K562 (cell line): ENCODE data around the gene NFE2. TPM values are rescaled to one million over a fixed set of nuclear protein-coding genes. Genes with fewer than 3 reads are reported as not detected.
A peak's percentile ranks its signal among the peaks of the same experiment; 100 is the strongest.

ENCODE experiments used
- ATAC-seq: fragments of 200-7000 bp; cut with Tn5 transposase; 3 replicates; pipeline ENCODE4 v1.9.1; 2020; ENCODE audit warnings: moderate library complexity
- BruUV-seq: library from RNA; stranded (reverse); fragments of 400-500 nt; replicated peaks from 2 replicates; lab custom pipeline; 2021; lab: Mats Ljungman, UMichigan
- CTCF ChIA-PET: fragments of 300-600 bp; formaldehyde crosslinking; extraction: SDS; loops from one replicate; lab custom pipeline; 2021; ENCODE audit warnings: low intra/inter-chr PET ratio; lab: Yijun Ruan, JAX
- POLR2A ChIA-PET: fragments of 300-600, 350-650 bp; sonication (Branson Sonifier 250); formaldehyde crosslinking; extraction: SDS; loops from one replicate; lab custom pipeline; 2021; ENCODE audit warnings: antibody characterized with exemption, inconsistent platforms; lab: Yijun Ruan, JAX
- DNase-seq, 4 experiments: peaks; one replicate each; pipeline versions ENCODE4 v3.0.0 to v3.0.0-alpha.2; 2011 to 2018; ENCODE audit warnings: low spot score in 3 of 4, mixed read lengths in 3 of 4; ENCODE audit errors: extremely low read depth in 1 of 4
- FAIRE-seq: peaks from 2 replicates; lab custom pipeline; 2011; peaks lifted over from hg19 to GRCh38; lab: Jason Lieb, UNC
- H2AFZ ChIP-seq: 2 replicates; pipeline ENCODE4 v1.6.0; 2011; ENCODE audit warnings: low read depth, low read length, control low read depth, inconsistent platforms
- H3K27ac ChIP-seq: fragments of 200-600 bp; 3 replicates; pipeline ENCODE4 v1.8.0; 2011; ENCODE audit warnings: low read depth, mild to moderate bottlenecking, control low read depth, inconsistent platforms, low read length, moderate library complexity, mixed read lengths; ENCODE audit errors: extremely low read depth
- H3K27me3 ChIP-seq, 2 experiments: fragments of 300-600 bp in 1 of 2; 2 replicates in 1 of 2; 3 replicates in 1 of 2; pipeline versions ENCODE4 v1.6.0 to v1.8.0; 2011; ENCODE audit warnings: inconsistent platforms in 2 of 2, low read length in 2 of 2, mild to moderate bottlenecking in 1 of 2, mixed read lengths in 1 of 2, moderate library complexity in 1 of 2; ENCODE audit not compliant: control insufficient read depth in 2 of 2, insufficient read depth in 2 of 2
- H3K36me3 ChIP-seq: fragments of 300-600 bp; 3 replicates; pipeline ENCODE4 v1.8.0; 2011; ENCODE audit warnings: mild to moderate bottlenecking, low read length, inconsistent platforms; ENCODE audit not compliant: control insufficient read depth, insufficient read depth
- H3K4me1 ChIP-seq, 2 experiments: fragments of 200-600 bp in 1 of 2; replicated peaks in 1 of 2; 2 replicates in 1 of 2; 3 replicates in 1 of 2; pipeline versions ENCODE4 v1.5.1 to v1.8.0; 2011; ENCODE audit warnings: inconsistent platforms in 2 of 2, low read length in 2 of 2, mild to moderate bottlenecking in 1 of 2, mixed read lengths in 1 of 2, moderate library complexity in 1 of 2; ENCODE audit not compliant: control insufficient read depth in 2 of 2, insufficient read depth in 2 of 2
- H3K4me2 ChIP-seq: 2 replicates; pipeline ENCODE4 v1.6.1; 2011; ENCODE audit warnings: low read length, control low read depth, inconsistent platforms, mixed read lengths; ENCODE audit not compliant: insufficient read depth
- H3K4me3 ChIP-seq: fragments of 200-600 bp; sonication (generic), shearing (Covaris generic); 2 replicates; pipeline ENCODE4 v1.5.1; 2016; ENCODE audit warnings: control low read depth, inconsistent platforms
- H3K79me2 ChIP-seq: fragments of 200-600 bp; 3 replicates; pipeline ENCODE4 v1.8.0; 2011; ENCODE audit warnings: low read length, inconsistent platforms; ENCODE audit not compliant: control insufficient read depth, insufficient read depth
- H3K9ac ChIP-seq, 2 experiments: 2 replicates each; pipeline versions ENCODE4 v1.6.0 to v1.6.1; 2011; ENCODE audit warnings: low read depth in 2 of 2, low read length in 2 of 2, control low read depth in 1 of 2, inconsistent platforms in 1 of 2, mild to moderate bottlenecking in 1 of 2, mixed read lengths in 1 of 2; ENCODE audit not compliant: insufficient read depth in 1 of 2
- H3K9me1 ChIP-seq: one replicate; pipeline ENCODE4 v1.6.0; 2011; ENCODE audit warnings: inconsistent platforms, mild to moderate bottlenecking, low read length, moderate library complexity; ENCODE audit not compliant: control insufficient read depth, insufficient read depth
- H3K9me3 ChIP-seq: replicated peaks from 2 replicates; pipeline ENCODE4 v1.5.1; 2011; ENCODE audit warnings: low read depth, low read length, inconsistent platforms; ENCODE audit not compliant: control insufficient read depth, insufficient read depth
- H4K20me1 ChIP-seq: replicated peaks from 2 replicates; pipeline ENCODE4 v1.6.1; 2011; ENCODE audit warnings: low read length, inconsistent platforms, mixed read lengths; ENCODE audit not compliant: control insufficient read depth, insufficient read depth
- CBFB ChIP-seq: sonication (generic); formaldehyde crosslinking; IDR thresholded peaks from 2 replicates; pipeline ENCODE4 v1.4.0; 2020; ENCODE audit warnings: mild to moderate bottlenecking, missing genetic modification reagents
- EHMT2 ChIP-seq: fragments of 450-650 bp; IDR thresholded peaks from 2 replicates; pipeline ENCODE4 v1.6.1; 2018; ENCODE audit warnings: antibody characterized with exemption
- FOXA3 ChIP-seq, 2 experiments: fragments of 450-650 bp in 1 of 2; sonication (generic) in 1 of 2; formaldehyde crosslinking; IDR thresholded peaks in 1 of 2; conservative IDR thresholded peaks in 1 of 2; 2 replicates each; pipeline versions ENCODE4 v1.4.0 to v1.8.0; 2020 to 2022; ENCODE audit warnings: mild to moderate bottlenecking in 2 of 2, missing genetic modification reagents in 1 of 2
- KDM5B ChIP-seq: fragments of 200-600 bp; sonication (generic); IDR thresholded peaks from 2 replicates; pipeline ENCODE4 v1.6.1; 2012; ENCODE audit warnings: low read depth, mild to moderate bottlenecking, moderate library complexity, low read length, control low read depth, inconsistent platforms; ENCODE audit not compliant: insufficient replicate concordance
- MTA3 ChIP-seq: fragments of 450-650 bp; formaldehyde crosslinking; IDR thresholded peaks from 2 replicates; pipeline ENCODE4 v1.6.1; 2017; ENCODE audit warnings: mild to moderate bottlenecking, borderline replicate concordance
- NR2C2 ChIP-seq, 2 experiments: fragments of 200-800 bp in 1 of 2; sonication (Bioruptor generic) in 1 of 2; sonication (generic) in 1 of 2; formaldehyde crosslinking in 1 of 2; IDR thresholded peaks; 2 replicates each; pipeline versions ENCODE4 v1.6.1 to v1.8.0; 2016 to 2022; ENCODE audit warnings: mild to moderate bottlenecking in 1 of 2, missing compliant biosample characterization in 1 of 2, missing genetic modification characterization in 1 of 2, missing genetic modification reagents in 1 of 2
- POLR2AphosphoS2 ChIP-seq: IDR thresholded peaks from 2 replicates; pipeline ENCODE4 v1.6.1; 2012; ENCODE audit warnings: low read length, improper control_type of control experiment
- ZNF121 ChIP-seq: sonication (generic); formaldehyde crosslinking; conservative IDR thresholded peaks from 2 replicates; pipeline ENCODE4 v1.8.0; 2022; ENCODE audit warnings: missing genetic modification reagents
- ZNF445 ChIP-seq: fragments of 250-450 bp; sonication (Bioruptor Pico); IDR thresholded peaks from 2 replicates; pipeline ENCODE4 v1.4.0; 2020; ENCODE audit warnings: low read depth, mild to moderate bottlenecking, moderate library complexity
- WGBS: fragments of 100-300 bp; shearing (Covaris generic); methylation state at CpG from one replicate; pipeline ENCODE4 v1.1.6; 2016; ENCODE audit warnings: low coverage, mixed read lengths; ENCODE audit not compliant: insufficient coverage; ENCODE audit errors: missing lambda C conversion rate; 5-methylcytosine and 5-hydroxymethylcytosine counted together
- in situ Hi-C: fragments of 300-500 bp; cut with MboI; formaldehyde crosslinking; loops from 4 replicates; pipeline ENCODE4 v1.15.0; 2018; ENCODE audit warnings: inconsistent platforms, mixed read lengths
- intact Hi-C: fragments of 100-400 bp; cut with micrococcal nuclease; formaldehyde crosslinking; loops from 2 replicates; pipeline ENCODE4 v1.14.2; 2022
- polyA plus RNA-seq, 8 experiments: library from polyadenylated mRNA; depleted of rRNA in 4 of 8; stranded (reverse) in 5 of 8; unstranded in 3 of 8; fragments of >200 nt; fragmentation: Nextera tagmentation in 2 of 8; fragmentation: Illumina TruSeq in 1 of 8; extraction: Ambion mirVana in 2 of 8; extraction: Trizol in 1 of 8; gene quantifications; 2 replicates each; pipeline versions ENCODE4 v1.2.1 to v1.2.3, GENCODE V29; 2011 to 2014; ENCODE audit warnings: inconsistent platforms in 1 of 8, missing spikeins in 1 of 8
- total RNA-seq, 7 experiments: library from RNA; depleted of rRNA in 6 of 7; stranded (reverse); fragments of >200 nt in 6 of 7; fragmentation: Illumina TruSeq in 2 of 7; extraction: Trizol in 2 of 7; gene quantifications; 2 replicates each; pipeline versions ENCODE4 v1.2.1 to v1.2.3, GENCODE V29; 2011 to 2021; ENCODE audit warnings: low replicate concordance in 1 of 7
- TF ChIP-seq, protein P1 (sequence below): IDR thresholded peaks from 2 replicates; pipeline ENCODE4 v1.6.1; 2014; ENCODE audit warnings: antibody characterized with exemption
- TF ChIP-seq, protein P2 (sequence below): sonication (generic); formaldehyde crosslinking; IDR thresholded peaks from 2 replicates; pipeline ENCODE4 v1.8.1; 2023; ENCODE audit warnings: missing genetic modification reagents, mild to moderate bottlenecking, borderline replicate concordance
- TF ChIP-seq, protein P3 (sequence below): fragments of 250-450 bp; sonication (Bioruptor Pico); IDR thresholded peaks from 2 replicates; pipeline ENCODE4 v1.4.0; 2020; ENCODE audit warnings: mild to moderate bottlenecking, moderate library complexity, borderline replicate concordance

Gene NFE2
- total and polyA plus RNA-seq, 9 of the 15 experiments (the other 6 are each of a cell fraction or from before 2014, with no cell fraction given): 12.3 to 282 (median 208) TPM

DNA sequence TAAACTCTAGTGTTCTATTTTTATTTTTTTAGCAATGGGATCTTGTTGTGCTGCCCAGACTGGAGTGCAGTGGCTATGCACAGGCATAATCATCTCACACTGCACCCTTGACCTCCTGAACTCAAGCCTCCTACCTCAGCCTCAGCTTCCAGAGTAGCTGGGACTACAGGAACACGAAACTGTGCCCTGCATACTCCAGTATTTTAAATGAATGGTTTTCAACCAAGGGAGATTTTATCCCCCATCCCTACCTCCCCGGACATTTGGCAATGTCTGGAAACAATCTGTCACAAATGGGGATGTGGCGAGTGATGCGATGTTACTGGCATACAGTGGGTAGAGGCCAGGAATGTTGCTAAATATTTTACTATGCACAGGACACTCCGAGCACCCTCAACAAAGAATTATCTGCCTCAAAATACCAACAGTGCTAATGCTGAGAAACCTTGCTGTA is 23.0 kb downstream of the NFE2 start:
- Histone ChIP-seq H3K4me1 (peaks cover 8 to 14% of the 10 kb centered on the region in 2 experiments; a peak in 3 of 5 replicates), H2AFZ (no peak overlapping the region), H3K4me2 (peak overlapping the region; percentile 100), H3K4me3 (peak overlapping the region; percentile 71), H3K27ac (peak overlapping the region; percentile 99), H4K20me1 (peaks cover 22% of the 10 kb centered on the region), H3K27me3 (no peaks in the 10 kb centered on the region), H3K9me1 (no peaks in the 10 kb centered on the region), H3K36me3 (peaks cover 67% of the 10 kb centered on the region), H3K9ac (peak overlapping the region; percentile 59 to 100), H3K9me3 (no peaks in the 10 kb centered on the region), H3K79me2 (peaks cover 92% of the 10 kb centered on the region)
- peak in 1 of 4 experiments; percentile 49 for DNase-seq
- ATAC-seq: no peak
- in situ Hi-C loops (no loop called here), intact Hi-C loops (no loop called here)
- ChIA-PET CTCF (no interaction called here), POLR2A (interaction anchor here (0.7 to 1.0 kb wide), 4 partner anchors 9 to 62 kb away, joined by 3 read pairs; no protein-coding TSS in a partner anchor)
- WGBS: 9% methylated on average over 5 of the region's 5 CpGs
- peak; percentile 26 for FAIRE-seq
- no TSS peak for BruUV-seq
- TF ChIP-seq POLR2AphosphoS2: peak; percentile 91; the same call in 1 of the 2 replicates
- no peak for TF ChIP-seq CBFB (CRISPR knock-in tag)
- TF ChIP-seq ZNF121 (CRISPR knock-in tag): 0 out of 2 replicates have a peak, but pooled peaks have one; percentile 6
- TF ChIP-seq, protein P1, sequence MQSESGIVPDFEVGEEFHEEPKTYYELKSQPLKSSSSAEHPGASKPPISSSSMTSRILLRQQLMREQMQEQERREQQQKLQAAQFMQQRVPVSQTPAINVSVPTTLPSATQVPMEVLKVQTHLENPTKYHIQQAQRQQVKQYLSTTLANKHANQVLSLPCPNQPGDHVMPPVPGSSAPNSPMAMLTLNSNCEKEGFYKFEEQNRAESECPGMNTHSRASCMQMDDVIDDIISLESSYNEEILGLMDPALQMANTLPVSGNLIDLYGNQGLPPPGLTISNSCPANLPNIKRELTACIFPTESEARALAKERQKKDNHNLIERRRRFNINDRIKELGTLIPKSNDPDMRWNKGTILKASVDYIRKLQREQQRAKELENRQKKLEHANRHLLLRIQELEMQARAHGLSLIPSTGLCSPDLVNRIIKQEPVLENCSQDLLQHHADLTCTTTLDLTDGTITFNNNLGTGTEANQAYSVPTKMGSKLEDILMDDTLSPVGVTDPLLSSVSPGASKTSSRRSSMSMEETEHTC: no peak
- TF ChIP-seq KDM5B: peak; percentile 21
- TF ChIP-seq EHMT2: no peak
- TF ChIP-seq NR2C2 (CRISPR knock-in tag; IDR thresholded peaks at IDR 0.05): no peak
- TF ChIP-seq NR2C2 (tag; IDR thresholded peaks at IDR 0.05): no peak
- TF ChIP-seq MTA3: no peak
- TF ChIP-seq, protein P2, sequence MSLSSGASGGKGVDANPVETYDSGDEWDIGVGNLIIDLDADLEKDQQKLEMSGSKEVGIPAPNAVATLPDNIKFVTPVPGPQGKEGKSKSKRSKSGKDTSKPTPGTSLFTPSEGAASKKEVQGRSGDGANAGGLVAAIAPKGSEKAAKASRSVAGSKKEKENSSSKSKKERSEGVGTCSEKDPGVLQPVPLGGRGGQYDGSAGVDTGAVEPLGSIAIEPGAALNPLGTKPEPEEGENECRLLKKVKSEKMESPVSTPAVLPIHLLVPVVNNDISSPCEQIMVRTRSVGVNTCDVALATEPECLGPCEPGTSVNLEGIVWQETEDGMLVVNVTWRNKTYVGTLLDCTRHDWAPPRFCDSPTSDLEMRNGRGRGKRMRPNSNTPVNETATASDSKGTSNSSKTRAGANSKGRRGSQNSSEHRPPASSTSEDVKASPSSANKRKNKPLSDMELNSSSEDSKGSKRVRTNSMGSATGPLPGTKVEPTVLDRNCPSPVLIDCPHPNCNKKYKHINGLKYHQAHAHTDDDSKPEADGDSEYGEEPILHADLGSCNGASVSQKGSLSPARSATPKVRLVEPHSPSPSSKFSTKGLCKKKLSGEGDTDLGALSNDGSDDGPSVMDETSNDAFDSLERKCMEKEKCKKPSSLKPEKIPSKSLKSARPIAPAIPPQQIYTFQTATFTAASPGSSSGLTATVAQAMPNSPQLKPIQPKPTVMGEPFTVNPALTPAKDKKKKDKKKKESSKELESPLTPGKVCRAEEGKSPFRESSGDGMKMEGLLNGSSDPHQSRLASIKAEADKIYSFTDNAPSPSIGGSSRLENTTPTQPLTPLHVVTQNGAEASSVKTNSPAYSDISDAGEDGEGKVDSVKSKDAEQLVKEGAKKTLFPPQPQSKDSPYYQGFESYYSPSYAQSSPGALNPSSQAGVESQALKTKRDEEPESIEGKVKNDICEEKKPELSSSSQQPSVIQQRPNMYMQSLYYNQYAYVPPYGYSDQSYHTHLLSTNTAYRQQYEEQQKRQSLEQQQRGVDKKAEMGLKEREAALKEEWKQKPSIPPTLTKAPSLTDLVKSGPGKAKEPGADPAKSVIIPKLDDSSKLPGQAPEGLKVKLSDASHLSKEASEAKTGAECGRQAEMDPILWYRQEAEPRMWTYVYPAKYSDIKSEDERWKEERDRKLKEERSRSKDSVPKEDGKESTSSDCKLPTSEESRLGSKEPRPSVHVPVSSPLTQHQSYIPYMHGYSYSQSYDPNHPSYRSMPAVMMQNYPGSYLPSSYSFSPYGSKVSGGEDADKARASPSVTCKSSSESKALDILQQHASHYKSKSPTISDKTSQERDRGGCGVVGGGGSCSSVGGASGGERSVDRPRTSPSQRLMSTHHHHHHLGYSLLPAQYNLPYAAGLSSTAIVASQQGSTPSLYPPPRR (CRISPR knock-in tag): no peak
- peak; percentile 63; the same call in 1 of the 2 replicates for TF ChIP-seq ZNF445 (CRISPR knock-in tag)
- TF ChIP-seq FOXA3 (CRISPR knock-in tag; conservative IDR thresholded peaks at IDR 0.05 in 1 of 2, IDR thresholded peaks at IDR 0.05 in 1 of 2): no peak
- TF ChIP-seq, protein P3, sequence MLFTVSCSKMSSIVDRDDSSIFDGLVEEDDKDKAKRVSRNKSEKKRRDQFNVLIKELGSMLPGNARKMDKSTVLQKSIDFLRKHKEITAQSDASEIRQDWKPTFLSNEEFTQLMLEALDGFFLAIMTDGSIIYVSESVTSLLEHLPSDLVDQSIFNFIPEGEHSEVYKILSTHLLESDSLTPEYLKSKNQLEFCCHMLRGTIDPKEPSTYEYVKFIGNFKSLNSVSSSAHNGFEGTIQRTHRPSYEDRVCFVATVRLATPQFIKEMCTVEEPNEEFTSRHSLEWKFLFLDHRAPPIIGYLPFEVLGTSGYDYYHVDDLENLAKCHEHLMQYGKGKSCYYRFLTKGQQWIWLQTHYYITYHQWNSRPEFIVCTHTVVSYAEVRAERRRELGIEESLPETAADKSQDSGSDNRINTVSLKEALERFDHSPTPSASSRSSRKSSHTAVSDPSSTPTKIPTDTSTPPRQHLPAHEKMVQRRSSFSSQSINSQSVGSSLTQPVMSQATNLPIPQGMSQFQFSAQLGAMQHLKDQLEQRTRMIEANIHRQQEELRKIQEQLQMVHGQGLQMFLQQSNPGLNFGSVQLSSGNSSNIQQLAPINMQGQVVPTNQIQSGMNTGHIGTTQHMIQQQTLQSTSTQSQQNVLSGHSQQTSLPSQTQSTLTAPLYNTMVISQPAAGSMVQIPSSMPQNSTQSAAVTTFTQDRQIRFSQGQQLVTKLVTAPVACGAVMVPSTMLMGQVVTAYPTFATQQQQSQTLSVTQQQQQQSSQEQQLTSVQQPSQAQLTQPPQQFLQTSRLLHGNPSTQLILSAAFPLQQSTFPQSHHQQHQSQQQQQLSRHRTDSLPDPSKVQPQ (CRISPR knock-in tag): no peak
